ENCODE measurements around the gene RHEB. TPM values are rescaled to one million over a fixed set of nuclear protein-coding genes. Genes with fewer than 3 reads are reported as not detected.

Gene RHEB
- total RNA-seq, 1 donor from 2014 or later = 88.5 TPM

GRCh38 chr7:151506901-151507382 is 12.8 kb downstream of the RHEB start:
- TF ChIP-seq CTCF (IDR thresholded peaks at IDR 0.05; ENCODE audit: unreplicated experiment) = no peak
- peaks cover 25% of the 10 kb centered on the region for H3K4me1 Mint-ChIP-seq
- H3K27ac Mint-ChIP-seq = no peak overlapping the region
- no peaks in the 10 kb centered on the region for H3K9me3 Mint-ChIP-seq
- no peak for DNase-seq (ENCODE audit: low spot score in 2 of 2, unreplicated experiment in 2 of 2)
- no peak overlapping the region for H3K4me3 Mint-ChIP-seq
- no peaks in the 10 kb centered on the region for H3K27me3 Mint-ChIP-seq (ENCODE audit: low read depth)
- peaks cover 3% of the 10 kb centered on the region for H3K36me3 Mint-ChIP-seq

- Mint-ChIP-seq H3K27ac (no peak overlapping the region), H3K36me3 (peaks cover 2% of the 10 kb centered on the region), H3K4me3 (no peak overlapping the region), H3K4me1 (peaks cover 25% of the 10 kb centered on the region), H3K9me3 (no peaks in the 10 kb centered on the region), H3K27me3 (ENCODE audit: low read depth) (no peaks in the 10 kb centered on the region)
- no peak for DNase-seq (ENCODE audit: low spot score in 2 of 2, unreplicated experiment in 2 of 2)
- no peak for TF ChIP-seq CTCF (IDR thresholded peaks at IDR 0.05; ENCODE audit: unreplicated experiment)
Observed at GRCh38 chr7:151505836-151506468, 13.7 kb downstream of the RHEB start.

- peaks cover 25% of the 10 kb centered on the region for H3K4me1 Mint-ChIP-seq
- DNase-seq (ENCODE audit: low spot score in 2 of 2, unreplicated experiment in 2 of 2) = no peak
- H3K27ac Mint-ChIP-seq = no peak overlapping the region
- H3K4me3 Mint-ChIP-seq = no peak overlapping the region
- no peaks in the 10 kb centered on the region for H3K27me3 Mint-ChIP-seq (ENCODE audit: low read depth)
- no peaks in the 10 kb centered on the region for H3K9me3 Mint-ChIP-seq
- TF ChIP-seq CTCF (IDR thresholded peaks at IDR 0.05; ENCODE audit: unreplicated experiment) = no peak
- peaks cover 4% of the 10 kb centered on the region for H3K36me3 Mint-ChIP-seq
Observed at GRCh38 chr7:151505433-151505832, 14.3 kb downstream of the RHEB start.

- peak overlapping the region; percentile 33 for H3K27ac Mint-ChIP-seq
- no peak for DNase-seq (ENCODE audit: low spot score in 2 of 2, unreplicated experiment in 2 of 2)
- no peaks in the 10 kb centered on the region for H3K9me3 Mint-ChIP-seq
- H3K36me3 Mint-ChIP-seq = peaks cover 4% of the 10 kb centered on the region
- no peak overlapping the region for H3K4me3 Mint-ChIP-seq
- no peak for TF ChIP-seq CTCF (IDR thresholded peaks at IDR 0.05; ENCODE audit: unreplicated experiment)
- peaks cover 21% of the 10 kb centered on the region for H3K4me1 Mint-ChIP-seq
- H3K27me3 Mint-ChIP-seq (ENCODE audit: low read depth) = no peaks in the 10 kb centered on the region
Observed at GRCh38 chr7:151504715-151505326, 14.9 kb downstream of the RHEB start.

GRCh38 chr7:151503902-151504714 is 15.6 kb downstream of the RHEB start:
- no peak for TF ChIP-seq CTCF (IDR thresholded peaks at IDR 0.05; ENCODE audit: unreplicated experiment)
- DNase-seq (ENCODE audit: low spot score in 2 of 2, unreplicated experiment in 2 of 2) = no peak
- H3K4me1 Mint-ChIP-seq = peaks cover 14% of the 10 kb centered on the region
- no peaks in the 10 kb centered on the region for H3K9me3 Mint-ChIP-seq
- H3K27ac Mint-ChIP-seq = no peak overlapping the region
- H3K27me3 Mint-ChIP-seq (ENCODE audit: low read depth) = no peaks in the 10 kb centered on the region
- H3K36me3 Mint-ChIP-seq = peaks cover 4% of the 10 kb centered on the region
- no peak overlapping the region for H3K4me3 Mint-ChIP-seq

Measured in mesothelial cell of epicardium (in vitro differentiated cells).